GM10847 (cell line): ENCODE results near the gene TBATA.

Experiments used
- POLR2A ChIP-seq: IDR thresholded peaks from 2 replicates; pipeline ENCODE4 v1.6.1; 2011; ENCODE audit not compliant: insufficient read length; ENCODE audit errors: extremely low read depth

TBATA gene

DNA sequence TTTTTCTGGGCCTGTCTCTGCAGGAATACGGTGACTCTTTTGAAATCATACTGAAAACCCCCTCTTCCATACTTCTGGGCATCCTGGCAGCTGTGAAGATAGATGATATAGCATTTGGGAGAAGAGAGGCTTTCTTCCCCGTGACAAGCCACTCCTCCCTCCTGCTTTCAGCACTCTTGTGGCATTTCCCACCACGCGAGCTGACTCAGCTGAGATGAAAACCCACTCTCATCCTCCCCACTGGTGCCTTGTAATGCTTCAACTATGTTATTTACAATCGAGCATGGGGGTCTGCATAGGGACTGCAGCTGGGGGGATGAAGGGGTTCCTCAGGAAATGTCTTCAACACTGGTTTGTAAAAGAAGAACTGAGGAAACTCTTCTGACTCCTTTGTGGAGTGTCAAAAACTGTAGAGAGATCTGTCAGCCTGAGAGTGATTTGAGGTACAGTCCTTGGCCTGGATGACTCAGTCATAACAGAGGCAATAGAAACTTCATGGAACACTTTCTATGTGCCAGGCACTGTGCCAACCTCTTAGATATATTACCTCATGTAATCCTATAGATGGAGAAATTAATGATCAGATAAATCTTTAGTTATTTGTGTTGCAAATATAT, 1.7 kb upstream of the TBATA start:
- TF ChIP-seq POLR2A, result no peak

DNA sequence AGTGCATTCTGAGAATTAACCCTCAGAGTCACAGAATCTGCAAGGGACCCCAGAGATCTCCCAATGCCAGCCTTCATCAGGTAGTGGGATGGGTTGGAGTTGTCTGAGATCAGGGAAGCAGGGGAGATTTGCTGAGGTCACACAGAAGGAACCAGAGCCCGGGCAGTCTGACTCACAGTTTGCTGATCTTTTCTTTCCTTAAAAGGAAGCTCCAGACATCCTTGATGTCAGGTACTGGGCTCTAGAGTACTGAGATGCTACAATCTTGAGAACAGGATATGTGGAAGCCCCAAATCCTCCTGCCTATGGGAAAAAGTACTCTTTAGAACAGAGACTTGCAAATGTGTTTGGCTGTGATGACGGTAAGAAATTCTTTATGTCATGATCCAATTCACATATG, 706 bp downstream of the TBATA start:
- TF ChIP-seq POLR2A, result no peak

DNA sequence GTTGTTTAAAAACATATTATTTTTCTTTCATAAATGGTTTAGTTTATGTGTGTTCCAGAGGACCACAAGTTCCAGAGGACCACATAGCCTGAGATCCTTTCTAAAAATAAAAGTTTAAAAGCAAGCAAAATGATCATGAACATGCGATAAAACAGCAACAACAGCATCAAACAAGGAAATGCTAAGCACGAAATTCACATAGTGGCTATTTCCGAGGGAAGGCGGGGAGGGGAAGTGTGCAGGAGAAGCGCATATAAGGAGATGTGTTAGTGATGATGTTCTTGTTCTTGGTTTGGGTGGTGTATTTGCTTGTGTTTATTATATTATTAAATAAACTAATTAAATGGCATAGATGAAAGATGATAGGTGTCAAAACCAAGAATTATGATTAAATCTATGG, 1.2 kb downstream of the TBATA start:
- TF ChIP-seq POLR2A, result no peak

DNA sequence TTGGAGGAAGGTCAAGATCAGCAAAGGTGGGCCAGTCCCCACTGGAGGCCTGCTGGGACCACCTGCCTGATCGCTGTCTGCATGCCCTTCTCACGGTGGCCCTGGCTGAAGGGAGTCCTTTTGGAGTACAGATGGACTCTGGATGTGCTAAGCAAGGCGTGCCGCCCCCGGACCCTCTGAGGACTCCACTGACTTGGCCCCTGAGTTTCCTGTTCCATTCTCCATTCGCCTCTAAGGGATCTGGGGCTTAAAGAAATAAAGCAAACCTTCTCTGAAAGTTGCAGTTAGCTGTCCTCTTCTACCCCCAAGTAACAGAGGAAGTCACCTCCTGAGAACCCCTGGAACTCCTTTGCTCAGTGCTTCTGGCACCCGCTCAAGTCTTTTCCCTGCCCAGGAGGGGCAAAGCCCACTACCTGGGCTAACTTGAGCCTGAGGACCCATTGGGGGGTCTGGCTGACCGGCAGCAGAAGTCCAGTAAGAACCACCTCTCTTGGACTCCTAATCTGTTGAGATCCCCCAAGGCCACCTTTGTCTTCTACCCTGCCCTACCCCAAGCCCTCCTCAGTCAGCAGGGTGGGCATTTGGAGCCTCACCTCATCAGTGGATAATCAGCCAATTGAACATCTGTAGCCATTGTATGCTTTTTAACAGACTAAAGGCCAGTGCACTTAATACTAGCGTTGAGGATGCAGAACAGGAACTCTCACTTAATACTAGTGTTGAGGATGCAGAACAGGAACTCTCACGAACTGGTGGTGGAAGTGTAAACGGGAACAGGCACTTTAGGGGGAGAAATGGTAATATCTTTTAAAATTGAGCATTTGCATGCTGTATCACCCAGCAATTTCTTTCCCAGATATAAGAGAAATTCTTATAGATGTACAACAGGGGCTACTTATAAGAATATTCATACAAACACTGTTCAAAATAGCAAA, 2.2 kb downstream of the TBATA start:
- TF ChIP-seq POLR2A, result no peak

DNA sequence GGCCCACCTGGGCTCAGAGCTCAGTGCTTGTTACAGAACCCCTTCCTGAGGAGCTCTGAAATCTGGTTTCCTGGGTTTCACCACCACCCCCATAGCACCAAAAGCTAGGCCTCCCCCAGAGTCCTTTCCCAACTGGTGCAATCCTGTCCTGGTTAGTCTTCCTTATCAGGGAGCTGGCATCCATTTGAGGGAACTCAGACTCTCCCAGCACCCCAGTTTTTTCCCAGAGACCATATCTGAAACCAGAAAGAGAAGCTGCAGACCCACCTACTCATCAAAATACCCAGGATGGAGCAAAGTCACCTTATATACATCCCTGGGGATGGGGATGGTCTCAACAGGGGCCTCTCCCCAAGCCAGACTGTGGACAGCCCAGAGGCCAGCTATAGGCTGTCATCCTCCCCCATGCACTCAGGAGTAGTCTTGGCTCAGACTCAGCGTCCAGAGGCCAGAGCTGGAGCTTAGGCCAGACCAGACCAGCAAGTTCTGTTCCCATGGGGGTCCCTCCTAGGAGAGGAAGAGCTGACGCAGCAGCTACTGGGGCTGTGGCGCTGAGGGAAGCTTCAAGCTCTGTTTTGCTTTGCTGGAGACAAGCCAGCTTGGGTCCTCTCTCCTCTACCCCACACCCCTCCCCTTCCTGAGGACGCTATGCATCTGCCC, 3.0 kb downstream of the TBATA start:
- TF ChIP-seq POLR2A, result no peak

DNA sequence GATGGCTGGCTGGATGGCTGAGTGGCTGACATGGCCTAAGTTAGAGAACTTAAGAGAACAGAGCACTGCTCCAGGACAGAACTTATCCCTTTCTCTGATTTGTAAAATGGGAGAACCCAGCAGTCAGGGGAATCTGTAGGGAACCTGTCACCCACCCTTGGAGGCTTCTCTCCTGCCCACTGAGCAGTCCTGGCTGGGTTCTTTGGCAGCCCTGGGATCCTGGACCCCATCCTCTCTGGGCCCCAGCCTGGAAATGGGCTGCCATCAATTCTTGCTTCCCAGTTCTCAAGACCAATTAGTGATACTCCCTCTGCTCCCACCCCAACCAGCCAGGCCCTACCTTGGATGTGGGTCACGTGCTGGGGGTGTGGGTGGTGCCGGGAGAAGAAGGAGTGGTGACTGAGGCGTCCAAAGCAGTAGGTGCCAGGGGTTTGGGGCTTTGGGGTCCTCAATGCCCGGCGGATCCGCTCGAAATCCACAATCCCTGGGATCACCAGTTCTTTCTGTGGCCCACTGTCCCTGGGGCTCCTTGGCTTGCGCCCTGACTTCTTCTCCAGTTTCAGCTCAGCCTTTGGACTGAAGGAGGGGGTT, 3.6 kb downstream of the TBATA start:
- no peak for TF ChIP-seq POLR2A

DNA sequence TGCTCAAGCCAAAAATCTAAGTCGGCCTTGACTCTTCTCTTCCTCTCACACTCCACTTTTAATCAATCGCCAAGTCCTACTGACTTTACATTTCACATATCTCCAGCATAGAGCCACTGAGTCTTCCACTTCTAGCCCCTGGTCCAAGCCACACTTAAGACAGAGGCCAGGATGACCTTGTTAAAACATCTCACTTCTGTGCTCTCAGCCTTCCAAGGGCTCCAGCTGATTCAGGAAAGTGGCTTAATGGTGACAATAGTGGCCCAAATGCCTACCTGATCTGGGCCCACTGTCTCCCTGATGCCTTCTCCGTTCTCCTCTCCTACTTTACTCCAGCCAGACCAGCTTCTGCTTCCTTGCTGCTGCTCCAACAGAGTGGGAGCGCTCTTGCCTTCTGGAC, 4.4 kb downstream of the TBATA start:
- no peak for TF ChIP-seq POLR2A

DNA sequence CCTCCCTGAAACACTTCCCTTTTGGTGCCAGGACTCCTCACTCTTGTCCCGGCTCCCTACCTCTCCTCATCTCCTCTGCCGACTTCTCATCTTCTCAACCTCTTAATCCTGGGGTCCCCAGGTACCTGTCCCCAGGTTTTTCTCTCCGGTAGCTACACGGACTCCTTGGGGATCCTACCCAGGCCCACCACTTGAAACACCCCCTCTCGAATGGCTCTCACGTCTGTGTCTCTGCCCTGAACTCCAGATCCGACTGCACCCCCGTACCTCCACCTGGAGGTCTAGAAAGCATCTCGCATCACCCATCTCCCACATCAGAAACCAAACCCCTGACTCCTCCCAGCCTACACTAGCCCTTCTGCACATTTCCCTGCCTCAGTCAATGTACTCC, 4.8 kb downstream of the TBATA start:
- TF ChIP-seq POLR2A, result no peak

DNA sequence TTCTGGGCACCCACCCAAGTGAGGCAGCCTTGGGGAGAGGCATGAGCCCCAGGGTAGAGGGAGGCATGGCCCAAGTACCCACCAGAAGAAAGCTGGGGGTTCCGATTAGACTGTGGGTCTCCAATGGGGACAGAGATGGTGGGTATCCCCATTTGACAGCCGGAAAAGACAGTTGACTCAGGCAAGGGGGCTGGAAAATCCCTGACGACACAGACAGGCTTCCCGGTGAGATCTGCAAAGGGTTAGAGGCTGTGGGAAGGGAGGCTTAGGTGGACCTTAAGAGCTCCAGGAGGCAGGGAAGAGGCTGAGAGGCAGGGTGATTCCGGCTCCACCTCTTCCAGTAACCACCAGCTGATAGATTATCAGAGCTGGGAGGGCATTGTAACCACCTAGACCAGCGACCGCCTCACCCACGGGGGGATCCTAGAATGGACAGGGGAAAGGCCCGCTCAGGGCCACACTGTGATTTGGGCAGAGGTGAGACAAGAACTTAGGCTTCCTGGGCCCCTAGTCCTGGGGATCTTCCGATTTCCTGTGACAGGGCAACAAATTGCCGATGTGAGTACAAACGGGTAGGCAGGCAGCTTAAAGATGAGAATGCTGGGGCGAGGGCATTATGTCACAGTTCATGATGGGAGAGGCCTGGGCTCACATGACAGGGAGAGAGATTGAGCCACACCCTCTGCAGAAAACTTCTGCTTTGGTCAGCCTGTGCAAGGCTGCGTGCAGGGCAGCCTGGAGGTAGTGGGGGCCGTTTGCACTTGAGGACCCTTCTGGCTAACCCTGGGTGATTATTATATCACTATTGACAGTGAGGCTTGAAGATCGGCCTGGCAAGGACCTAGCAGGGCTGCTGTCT, 5.4 kb downstream of the TBATA start:
- no peak for TF ChIP-seq POLR2A

DNA sequence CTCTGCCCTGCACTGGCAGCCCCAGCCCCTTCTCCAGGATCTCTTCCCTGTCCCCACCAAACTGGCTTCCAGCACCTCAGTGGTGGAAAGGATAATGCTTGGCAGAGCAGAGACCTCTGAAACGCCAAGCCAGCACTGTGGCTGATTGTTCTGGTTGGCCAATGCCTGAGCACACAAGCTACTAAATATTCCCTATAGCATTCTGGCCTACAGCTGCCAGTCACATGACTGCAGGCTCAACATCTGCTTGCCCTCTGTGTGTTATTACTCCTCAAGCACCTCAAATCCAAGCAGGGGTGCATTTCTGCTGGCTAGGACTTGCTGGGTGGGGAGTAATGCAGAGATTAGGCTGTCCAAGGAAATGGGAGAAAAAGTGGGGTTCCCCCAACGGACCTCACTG, 6.1 kb downstream of the TBATA start:
- TF ChIP-seq POLR2A, result no peak

DNA sequence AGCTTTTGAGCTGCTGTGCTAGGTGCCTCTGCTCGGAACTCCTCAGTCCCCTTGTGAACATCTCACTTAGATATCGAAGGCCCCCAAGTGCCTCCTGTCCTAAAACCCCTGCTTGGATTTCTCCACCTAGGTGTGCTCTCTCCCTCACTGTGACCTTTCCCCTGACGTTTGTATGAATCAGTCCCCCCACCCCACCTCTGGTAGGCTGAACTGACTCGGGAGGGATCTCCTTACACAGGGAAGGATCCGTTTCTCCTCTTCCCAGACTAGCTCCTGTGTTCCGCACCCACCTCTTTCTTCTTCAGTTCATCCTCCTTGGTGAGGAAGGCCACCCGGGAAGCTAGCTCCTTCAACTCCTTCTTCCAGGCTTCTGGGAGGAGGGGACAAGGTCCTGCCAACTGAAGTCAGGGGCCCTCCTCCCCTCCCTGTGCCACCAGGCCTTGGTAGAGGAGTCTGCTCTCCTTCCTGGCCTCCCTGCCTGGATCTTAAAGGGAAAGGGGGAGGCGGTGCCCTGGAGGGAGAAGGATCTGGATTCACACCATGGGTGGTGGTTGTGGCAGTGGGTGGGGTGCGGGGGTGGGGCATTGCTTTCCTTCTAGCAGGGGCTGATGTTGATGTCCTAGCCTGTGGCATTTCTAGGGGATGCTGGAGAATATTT, 6.8 kb downstream of the TBATA start:
- no peak for TF ChIP-seq POLR2A

DNA sequence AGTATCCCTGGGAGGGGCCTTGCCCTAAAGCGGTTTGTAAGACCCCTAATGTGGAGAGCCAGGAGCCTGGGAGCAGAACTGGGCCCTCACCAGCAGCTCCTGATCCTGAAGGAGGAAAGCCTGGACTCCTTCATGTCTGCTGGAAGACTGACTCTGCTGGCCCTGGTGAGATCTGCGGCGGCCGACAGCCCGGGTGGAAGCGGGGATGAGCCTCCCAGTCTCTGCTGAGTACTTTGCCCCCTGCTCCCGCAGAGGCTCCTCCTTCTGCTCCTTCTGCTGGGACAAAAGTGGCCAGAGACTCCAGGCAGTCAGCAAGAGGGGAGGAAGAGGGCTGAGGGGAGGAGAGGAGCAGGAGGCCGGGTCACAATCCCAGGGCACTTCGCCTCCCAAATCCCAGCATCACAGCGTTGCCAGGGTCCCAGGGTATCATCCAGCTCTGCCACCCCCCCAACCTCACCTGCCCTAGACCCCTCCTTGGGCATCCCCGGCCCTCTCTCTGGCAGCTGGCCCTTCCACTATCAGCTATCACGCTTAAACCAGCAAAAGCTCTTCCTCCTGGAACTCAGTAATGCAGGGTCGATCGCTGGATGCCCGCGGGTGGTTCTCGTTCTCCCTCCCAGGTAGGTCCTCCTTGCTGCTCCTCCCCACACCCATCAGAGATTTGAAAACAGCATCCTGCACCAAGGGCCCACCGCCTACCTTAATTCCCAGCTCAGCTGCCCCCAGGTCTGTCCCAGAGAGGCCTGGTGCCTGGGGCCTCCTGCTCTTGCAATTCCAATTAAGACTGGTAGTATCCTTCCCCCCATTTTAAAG, 7.9 kb downstream of the TBATA start:
- TF ChIP-seq POLR2A, result no peak

DNA sequence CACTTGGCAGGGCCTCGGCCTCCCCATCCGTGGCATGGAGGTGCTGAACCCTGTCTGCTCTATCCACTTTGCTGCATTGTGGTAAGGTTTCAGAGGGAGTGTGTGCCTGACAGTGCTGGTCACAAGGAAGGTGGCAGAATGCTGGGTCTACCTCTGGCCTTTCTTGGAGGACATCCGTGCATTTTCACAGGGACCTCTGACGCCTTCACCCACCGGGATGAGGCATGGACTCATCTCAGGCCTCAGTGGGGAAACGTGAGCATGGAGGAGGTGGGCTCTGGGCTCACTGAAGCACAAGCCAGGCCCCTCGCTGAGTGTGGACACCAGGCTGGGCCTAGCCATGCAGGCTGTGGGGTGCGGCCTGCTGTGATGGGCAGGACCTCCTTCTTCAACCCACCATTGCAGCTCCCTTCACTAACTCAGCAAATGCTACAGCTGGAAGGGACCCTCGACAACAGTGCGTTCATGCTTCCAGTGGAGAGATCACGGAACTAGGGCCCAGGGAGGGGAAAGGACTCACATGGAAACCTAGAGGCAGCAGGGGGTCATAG, 8.6 kb downstream of the TBATA start:
- no peak for TF ChIP-seq POLR2A
